Measurements from ENCODE around the gene JOSD1.

Gene JOSD1

GRCh38 chr22:38700789-38701628 lies at the start of gene JOSD1:
JOSD1 (minus strand) TSS chr22:38700943; CDS start chr22:38699987, 956 bp downstream.
- peak; percentile 61 for DNase-seq (ENCODE audit: low read depth, low spot score)

GRCh38 chr22:38750104-38750503 lies 49.4 kb upstream of the JOSD1 start:
- no peak for DNase-seq (ENCODE audit: low read depth, low spot score)

DNA sequence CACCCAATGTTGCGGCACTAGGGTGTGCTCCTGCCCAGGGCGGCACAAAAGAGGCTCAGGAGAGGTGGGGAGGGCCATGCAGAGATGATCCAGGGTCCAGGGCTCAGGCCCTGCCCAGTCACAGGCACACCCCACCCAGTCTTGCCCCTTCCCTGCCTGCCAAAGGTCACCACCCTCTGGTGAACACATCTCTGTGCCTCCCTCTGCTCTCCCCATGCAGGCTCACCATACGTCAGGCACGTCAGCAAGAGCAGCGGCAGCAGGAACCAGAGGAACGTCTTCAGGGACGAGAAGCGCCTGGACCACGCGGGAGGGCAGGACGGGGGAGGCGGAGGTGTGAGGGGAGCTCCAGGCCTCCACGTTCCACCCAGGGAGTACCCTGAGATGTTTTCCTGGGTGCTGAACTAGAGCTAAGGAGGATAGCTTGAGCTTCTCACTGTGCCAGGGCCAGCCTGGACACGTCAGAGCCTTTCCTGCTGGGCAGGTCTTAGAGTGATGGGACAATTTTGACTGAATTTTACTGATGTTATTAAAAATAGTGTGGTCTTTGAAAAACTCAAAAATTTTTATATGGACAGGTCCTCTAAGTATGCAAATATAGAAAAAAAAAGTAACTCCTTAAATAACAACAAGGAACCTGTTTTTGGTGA lies 47.9 kb upstream of the JOSD1 start:
- DNase-seq (ENCODE audit: low read depth, low spot score): no peak

GRCh38 chr22:38745676-38746460 lies 45.1 kb upstream of the JOSD1 start:
- DNase-seq (ENCODE audit: low read depth, low spot score): no peak

GRCh38 chr22:38744981-38745380 lies 44.2 kb upstream of the JOSD1 start:
- DNase-seq (ENCODE audit: low read depth, low spot score): no peak

DNA sequence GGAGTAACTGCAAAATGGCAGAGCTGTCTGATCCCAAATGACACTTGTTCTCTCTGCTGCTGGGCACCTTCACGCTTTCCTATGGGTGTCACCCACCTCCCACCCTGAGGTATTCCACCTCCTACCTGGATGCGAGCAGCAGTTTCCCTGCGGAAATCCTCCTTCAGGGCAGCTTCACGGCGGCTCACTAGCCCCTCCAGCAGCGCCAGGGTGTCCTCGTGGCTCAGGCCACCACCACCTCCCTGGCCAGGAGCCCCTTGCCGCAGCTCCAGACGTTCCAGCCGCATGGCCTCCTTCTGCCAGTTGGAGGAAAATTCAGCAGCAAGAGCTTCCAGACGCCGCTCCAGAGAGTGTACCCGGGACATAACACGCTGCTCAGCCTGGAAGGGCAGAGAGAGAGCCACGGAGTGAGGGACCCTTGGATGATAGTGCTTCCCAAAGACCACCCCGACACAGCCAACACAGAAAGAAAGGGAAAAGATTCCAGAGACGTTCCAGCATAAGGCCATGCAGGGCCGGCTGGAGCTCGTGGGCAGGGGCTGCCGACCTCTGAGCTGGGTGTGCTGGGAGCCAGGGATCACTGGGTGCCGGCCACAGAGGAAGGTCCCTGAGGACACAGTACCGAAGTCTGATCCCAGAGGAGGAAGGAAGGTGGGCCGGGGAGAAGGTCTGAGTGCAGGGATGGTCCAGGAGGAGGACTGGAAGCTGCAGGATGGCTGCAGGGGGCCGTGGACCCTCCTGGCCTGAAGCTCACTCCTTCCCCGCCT lies 41.6 kb upstream of the JOSD1 start:
- DNase-seq (ENCODE audit: low read depth, low spot score): no peak

GRCh38 chr22:38741576-38741975 lies 40.8 kb upstream of the JOSD1 start:
- DNase-seq (ENCODE audit: low read depth, low spot score): no peak

- no peak for DNase-seq (ENCODE audit: low read depth, low spot score)
Measured at GRCh38 chr22:38741166-38741565, 40.4 kb upstream of the JOSD1 start.

DNA sequence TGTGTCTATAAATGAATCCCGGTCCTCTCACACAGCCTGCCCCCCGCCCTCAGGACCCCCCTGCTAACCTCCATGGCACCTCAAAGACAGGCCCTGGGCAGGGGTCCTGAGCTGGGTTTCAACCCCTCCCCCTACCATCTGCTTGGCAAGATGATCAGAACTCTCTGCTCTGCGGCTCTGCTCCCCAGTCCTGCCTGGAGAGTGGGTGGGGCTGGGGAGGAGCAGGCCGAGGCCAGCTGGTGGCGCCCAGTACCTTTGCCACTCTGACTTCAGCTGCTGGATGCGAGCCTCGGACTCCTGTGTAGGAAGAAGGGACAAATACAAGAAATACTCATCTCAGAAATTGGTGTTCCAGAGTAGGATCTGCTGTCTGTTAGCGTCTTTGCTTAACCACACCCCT lies 40.0 kb upstream of the JOSD1 start:
- no peak for DNase-seq (ENCODE audit: low read depth, low spot score)

DNA sequence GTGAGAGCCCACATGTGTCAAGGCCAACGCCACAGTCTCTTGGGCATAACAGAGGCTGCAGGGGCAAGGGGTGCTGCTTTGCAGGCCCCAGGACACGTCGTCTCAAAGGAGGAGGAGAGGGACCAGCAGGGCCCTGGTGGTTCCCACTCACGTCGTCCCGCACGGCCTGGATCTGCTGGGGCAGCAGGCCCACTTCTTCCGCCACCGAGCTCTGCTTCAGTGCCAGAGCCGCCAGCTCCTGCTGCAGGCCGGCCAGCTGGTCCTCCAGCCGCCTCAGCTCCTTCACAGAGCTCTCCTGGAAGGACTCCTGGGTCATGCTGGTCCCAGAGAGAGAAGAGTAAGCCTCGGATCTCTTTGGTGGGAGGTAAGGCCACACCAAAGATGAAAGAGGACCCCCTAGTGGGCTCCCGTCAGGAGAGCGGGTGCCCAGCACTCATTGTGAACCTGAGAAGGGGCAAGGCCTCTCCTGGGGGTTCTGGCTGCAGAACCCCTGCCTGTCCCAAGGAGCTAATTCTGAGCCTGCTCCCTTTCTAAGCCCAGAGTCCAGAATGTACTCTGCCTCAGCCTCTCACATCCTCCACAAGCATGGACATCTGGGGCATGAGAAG lies 39.5 kb upstream of the JOSD1 start:
- DNase-seq (ENCODE audit: low read depth, low spot score): no peak

DNA sequence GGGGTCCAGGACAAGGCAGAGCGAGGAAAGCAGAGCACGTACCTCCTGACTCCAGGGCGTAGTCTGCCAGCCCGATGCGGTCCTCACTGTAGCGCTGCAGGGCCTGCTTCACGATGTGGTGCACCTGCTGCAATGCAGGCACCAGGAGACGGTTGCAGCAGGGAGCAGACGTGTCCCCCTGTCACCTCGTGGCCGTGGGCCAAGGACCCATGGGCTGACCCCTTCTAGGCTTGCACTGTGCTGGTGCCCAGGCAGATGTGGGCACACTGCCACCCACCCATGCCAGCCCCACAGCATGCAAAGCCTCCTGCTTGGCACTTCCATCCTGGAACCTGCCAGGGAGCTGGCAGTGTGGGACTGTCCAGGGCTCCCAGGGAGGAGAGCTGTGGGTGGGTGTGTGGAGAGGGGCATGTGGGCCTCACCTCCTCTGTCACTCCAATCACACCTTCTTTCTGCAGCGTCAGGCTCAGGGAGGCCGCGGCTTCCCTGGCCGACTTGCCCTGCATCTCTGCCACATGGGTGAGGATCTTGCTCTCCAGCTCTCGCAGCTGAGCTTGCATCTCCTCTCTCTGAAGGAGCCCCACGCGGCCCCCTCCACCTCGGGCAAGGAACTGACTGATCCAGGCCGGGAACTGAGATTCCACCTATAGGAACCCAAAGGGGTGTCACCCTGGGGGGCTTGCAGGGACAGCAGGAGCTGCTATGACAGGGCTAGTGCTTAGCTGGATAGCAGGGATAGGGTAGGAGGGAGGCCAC lies 38.7 kb upstream of the JOSD1 start:
- DNase-seq (ENCODE audit: low read depth, low spot score): no peak

GRCh38 chr22:38738475-38739070 lies 37.8 kb upstream of the JOSD1 start:
- no peak for DNase-seq (ENCODE audit: low read depth, low spot score)

DNA sequence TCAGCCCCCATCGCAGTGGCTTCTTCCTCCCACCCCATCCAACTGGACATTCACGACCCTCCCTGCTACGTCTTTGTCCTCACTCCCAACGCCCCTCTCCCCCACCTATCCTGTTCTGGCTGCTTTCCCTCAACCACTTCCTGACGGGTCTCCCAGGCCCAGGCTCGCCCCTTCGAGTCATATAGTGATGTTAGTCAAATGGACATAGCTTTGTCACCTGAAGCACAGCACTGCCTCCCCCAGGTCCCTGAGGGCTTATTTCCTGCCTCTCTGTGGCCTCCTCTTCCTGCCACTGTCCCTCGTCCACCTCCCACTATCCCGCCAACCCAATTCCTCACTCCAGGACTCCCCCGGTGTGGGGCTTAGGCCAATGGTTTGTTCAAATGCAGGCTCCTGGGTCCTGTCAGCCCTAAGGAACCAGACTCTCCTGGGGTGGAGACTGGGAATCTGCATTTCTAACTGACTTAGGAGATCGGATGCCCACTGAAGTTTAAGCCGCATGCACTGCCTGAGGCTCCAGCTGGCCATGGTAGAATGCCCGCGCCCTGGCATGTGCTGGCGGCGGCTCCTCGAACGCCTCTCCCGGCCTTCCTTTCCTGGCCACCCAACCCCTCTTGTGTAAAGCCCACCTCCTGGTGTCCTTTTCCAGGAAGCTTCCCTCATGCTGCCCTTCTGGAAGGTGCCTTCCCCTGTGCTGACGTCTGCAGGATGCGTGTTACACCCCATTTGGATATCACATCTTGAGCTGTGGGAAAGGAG lies 36.7 kb upstream of the JOSD1 start:
- no peak for DNase-seq (ENCODE audit: low read depth, low spot score)

DNA sequence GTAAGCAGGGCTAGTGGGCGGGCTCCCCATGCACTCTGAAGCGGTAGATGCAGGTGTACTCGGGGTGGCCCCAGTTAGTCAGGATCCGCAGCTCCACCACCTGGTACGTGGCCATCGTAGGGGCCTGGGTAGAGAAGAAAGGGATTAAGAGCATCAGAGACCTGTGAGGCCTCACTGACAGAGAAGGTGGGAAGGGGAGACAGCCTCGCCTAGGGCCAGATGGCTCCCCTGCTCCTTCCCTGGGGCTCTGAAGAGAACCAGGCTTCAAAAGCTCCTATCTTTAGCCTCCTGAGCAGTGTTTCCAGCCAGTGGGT lies 35.5 kb upstream of the JOSD1 start:
- no peak for DNase-seq (ENCODE audit: low read depth, low spot score)

DNA sequence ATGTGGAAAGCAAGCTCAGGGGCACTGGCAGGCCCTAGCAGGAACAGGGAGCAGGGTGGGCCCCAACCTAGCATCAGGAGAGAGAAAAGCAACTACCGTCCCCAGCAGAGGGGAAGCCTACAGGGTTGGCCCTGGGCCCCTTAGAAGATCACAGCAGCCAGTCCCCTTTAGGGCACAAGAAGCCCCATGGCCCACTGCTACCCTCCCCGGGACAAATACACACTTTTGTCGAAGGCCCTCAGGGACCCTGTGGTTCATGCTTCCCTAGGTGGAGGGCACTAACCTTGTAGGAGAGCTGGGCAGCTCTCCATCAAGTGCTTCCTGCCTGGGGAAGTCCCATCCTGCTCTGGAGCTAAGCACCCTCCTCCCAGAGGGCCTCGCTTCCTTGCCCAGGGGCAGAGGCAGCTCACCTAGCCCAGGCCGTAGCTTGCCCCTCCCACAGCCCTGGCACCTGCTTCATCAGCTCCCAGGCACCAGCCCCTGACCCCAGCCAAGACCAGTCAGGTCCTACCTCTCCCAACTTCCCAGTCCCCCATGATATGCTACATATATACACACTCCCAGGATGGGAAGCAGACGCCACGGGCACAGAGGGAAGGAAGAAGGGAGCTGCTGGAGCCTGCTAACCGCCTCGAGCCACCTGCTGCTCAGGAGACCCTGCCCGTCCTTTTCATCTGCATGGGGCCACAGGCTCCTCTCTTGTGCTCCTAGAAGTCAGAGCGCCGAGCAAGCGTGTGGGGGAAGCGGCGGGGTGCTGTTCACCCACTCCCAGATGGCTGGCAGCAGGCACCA lies 34.9 kb upstream of the JOSD1 start:
- DNase-seq (ENCODE audit: low read depth, low spot score): no peak

DNA sequence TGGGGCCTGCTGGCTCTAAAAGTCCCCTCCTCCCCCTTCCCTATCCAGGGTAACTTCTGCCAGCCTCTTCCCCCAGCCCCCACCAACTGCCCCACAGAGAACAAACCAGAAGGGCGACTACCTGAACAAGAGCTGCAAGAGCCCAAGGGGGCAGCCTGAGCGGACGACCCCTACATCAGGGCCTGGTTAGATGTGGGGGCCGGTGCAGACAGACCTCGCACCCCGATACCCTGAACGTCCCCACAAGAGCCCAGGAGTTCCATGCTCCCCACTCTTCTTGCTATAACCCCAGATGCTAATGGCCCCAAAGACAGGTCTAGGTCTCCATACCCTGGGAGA lies 34.4 kb upstream of the JOSD1 start:
- no peak for DNase-seq (ENCODE audit: low read depth, low spot score)

DNA sequence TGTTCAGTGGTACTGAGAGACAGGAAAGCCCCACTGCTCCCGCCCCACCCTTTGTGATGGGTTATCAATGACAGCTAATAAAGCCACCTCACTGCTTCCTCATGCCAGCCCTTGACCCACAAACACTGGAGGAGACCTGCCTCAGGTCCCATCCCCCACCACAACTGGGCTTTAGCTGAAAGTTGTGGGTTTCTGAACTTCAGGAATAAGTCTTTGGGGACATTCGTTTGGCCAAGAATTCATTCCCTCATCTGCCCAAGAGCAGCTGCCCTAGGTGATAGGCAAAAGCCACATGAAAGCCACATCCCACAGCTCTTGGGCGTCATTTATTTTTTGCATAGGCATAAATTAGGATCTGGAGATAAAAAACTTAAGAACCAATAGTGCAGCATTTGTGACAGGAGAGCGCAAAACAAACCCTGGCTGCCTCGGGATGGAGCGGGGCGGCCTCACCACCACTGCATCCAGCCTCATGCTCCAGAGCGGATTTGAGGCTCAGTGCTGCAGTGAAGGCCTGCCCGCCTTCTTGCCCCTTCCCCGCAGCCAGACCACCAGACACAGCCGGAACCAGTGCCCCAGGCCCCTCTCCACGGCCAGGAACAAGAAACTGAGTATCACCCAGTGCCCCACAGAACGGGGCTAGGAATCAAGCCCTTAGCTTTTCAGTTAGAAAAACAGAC lies 33.8 kb upstream of the JOSD1 start:
- no peak for DNase-seq (ENCODE audit: low read depth, low spot score)

GRCh38 chr22:38733724-38734381 lies 33.1 kb upstream of the JOSD1 start:
- DNase-seq (ENCODE audit: low read depth, low spot score): no peak
